Bronchial epithelial cell (primary cell): ENCODE results near the gene RGL3. TPM values are rescaled to one million over a fixed set of nuclear protein-coding genes. Genes with fewer than 3 reads are reported as not detected.
"Not testable (repeated sequence)": the region's sequence is repeated elsewhere in the genome, so short reads cannot be mapped to it uniquely, and the experiment has no call there.

Experiments used
- DNase-seq: peaks from one replicate; pipeline ENCODE4 v3.0.0-alpha.2; 2010; ENCODE audit warnings: low read depth
- FAIRE-seq: peaks from 2 replicates; lab custom pipeline; 2011; peaks lifted over from hg19 to GRCh38; lab: Jason Lieb, UNC
- H3K27me3 ChIP-seq: 2 replicates; pipeline ENCODE4 v1.5.1; 2011; ENCODE audit warnings: low read length; ENCODE audit not compliant: control insufficient read depth, insufficient read depth
- H3K36me3 ChIP-seq: 2 replicates; pipeline ENCODE4 v1.5.1; 2011; ENCODE audit warnings: low read length; ENCODE audit not compliant: control insufficient read depth, insufficient read depth
- H3K4me3 ChIP-seq: 2 replicates; pipeline ENCODE4 v1.5.1; 2011; ENCODE audit warnings: mild to moderate bottlenecking, low read depth, low read length, control low read depth
- total RNA-seq: library from RNA; depleted of rRNA; stranded (reverse); fragments of >200 nt; gene quantifications from 2 replicates; pipeline ENCODE4 v1.2.1, GENCODE V29; 2014
- TF ChIP-seq, protein P1 (sequence below): IDR thresholded peaks from 2 replicates; pipeline ENCODE4 v1.5.1; 2011; ENCODE audit warnings: mild to moderate bottlenecking, moderate library complexity, low read length, control low read depth, inconsistent platforms; ENCODE audit not compliant: insufficient read depth, severe bottlenecking

Gene RGL3
- 0.26 TPM in 2 replicates for total RNA-seq

GRCh38 chr19:11418549-11419506 lies at the start of gene RGL3:
RGL3 (minus strand) TSS chr19:11419314; CDS start chr19:11419278, 36 bp downstream.
- DNase-seq (no peak), FAIRE-seq (no peak)
- Histone ChIP-seq H3K36me3 (no peaks in the 10 kb centered on the region), H3K4me3 (peak within 1 kb of the TSS; percentile 6), H3K27me3 (peaks cover 10% of the 10 kb centered on the region)
- TF ChIP-seq, protein P1, sequence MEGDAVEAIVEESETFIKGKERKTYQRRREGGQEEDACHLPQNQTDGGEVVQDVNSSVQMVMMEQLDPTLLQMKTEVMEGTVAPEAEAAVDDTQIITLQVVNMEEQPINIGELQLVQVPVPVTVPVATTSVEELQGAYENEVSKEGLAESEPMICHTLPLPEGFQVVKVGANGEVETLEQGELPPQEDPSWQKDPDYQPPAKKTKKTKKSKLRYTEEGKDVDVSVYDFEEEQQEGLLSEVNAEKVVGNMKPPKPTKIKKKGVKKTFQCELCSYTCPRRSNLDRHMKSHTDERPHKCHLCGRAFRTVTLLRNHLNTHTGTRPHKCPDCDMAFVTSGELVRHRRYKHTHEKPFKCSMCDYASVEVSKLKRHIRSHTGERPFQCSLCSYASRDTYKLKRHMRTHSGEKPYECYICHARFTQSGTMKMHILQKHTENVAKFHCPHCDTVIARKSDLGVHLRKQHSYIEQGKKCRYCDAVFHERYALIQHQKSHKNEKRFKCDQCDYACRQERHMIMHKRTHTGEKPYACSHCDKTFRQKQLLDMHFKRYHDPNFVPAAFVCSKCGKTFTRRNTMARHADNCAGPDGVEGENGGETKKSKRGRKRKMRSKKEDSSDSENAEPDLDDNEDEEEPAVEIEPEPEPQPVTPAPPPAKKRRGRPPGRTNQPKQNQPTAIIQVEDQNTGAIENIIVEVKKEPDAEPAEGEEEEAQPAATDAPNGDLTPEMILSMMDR = no peak

DNA sequence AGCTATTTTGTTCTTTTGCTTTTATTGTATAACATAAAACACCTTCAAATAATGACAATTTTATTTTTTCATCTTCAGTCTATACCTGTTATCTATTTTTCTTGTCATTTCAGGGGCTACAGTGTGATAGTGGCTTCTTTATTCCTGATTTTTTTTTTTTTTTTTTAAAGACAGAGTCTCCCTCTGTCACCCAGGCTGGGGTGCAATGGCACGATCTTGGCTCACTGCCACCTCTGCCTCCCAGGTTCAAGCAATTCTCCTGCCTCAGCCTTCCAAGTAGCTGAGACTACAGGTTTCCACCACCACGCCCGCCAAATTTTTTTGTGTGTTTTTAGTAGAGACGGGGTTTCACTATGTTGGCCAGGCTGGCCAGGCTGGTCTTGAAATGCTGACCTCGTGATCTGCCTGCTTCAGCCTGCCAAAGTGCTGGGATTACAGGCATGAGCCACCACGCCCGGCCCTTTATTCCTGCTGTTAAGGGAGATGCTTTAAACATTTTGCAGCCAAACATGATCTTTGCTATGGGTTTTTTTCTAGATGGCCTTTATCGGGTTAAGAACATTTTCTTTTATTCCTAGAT lies 49.2 kb upstream of the RGL3 start:
- DNase-seq = peak; percentile 4
- H3K36me3 ChIP-seq, H3K27me3 ChIP-seq, H3K4me3 ChIP-seq, FAIRE-seq: not testable (repeated sequence)

- TF ChIP-seq, protein P1 = no peak
- Histone ChIP-seq H3K36me3 (no peaks in the 10 kb centered on the region), H3K4me3 (no peak overlapping the region), H3K27me3 (no peaks in the 10 kb centered on the region)
- DNase-seq (no peak), FAIRE-seq (no peak)
Observed at GRCh38 chr19:11465600-11465999, 46.5 kb upstream of the RGL3 start.

DNA sequence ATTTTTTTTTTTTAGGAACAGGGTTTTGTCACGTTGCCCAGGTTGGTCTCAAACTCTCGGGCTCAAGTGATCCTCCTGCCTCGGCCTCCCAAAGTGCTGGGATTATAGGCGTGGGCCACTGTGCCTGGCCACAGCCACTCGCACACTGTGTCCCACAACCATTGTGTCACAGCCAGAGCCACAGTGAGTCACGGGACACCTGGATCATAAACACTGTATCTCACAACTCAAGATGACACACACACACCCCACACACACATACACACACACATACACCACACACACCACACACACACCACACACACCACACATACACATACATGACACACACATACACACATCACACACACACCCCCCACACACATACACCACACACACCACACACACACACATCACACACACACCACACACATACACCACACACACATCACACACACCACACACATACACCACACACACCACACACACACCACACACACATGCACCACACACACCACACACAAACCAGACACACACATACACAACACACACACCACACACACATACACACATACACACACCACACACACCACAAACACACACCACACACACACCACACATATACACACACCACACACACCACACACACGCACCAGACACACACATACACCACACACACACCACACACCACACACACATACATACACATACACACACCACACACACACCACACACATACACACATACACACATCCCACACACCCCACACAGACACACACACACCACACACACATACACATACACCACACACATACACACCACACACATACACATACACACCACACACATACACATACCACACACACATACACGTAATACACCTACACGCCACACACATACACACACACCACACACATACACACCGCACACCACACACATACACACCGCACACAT lies 45.5 kb upstream of the RGL3 start:
- Histone ChIP-seq H3K36me3 (no peaks in the 10 kb centered on the region), H3K4me3 (no peak overlapping the region), H3K27me3 (no peaks in the 10 kb centered on the region)
- FAIRE-seq (peak; percentile 100), DNase-seq (no peak)
- TF ChIP-seq, protein P1 = no peak

DNA sequence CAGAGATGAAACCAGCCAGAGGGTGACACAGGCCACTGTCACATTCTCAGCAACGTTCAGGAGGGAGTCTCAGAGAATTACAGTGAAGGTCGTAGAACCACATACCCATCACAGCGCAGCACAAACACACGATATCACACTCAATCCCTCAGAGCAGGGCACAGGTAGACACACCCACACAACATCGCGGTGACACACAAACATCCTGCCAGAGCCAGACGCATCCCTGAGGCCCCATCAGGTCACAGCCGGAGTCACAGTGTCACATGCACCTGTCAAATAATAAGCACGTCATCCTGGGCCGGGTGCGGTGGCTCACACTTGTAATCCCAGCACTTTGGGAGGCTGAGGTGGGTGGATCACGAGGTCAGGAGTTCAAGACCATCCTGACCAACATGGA lies 44.3 kb upstream of the RGL3 start:
- Histone ChIP-seq H3K27me3 (no peaks in the 10 kb centered on the region), H3K36me3 (no peaks in the 10 kb centered on the region), H3K4me3 (no peak overlapping the region)
- DNase-seq (no peak), FAIRE-seq (no peak)
- TF ChIP-seq, protein P1 = no peak
